Measurements from ENCODE around the gene BEND6. TPM values are rescaled to one million over a fixed set of nuclear protein-coding genes. Genes with fewer than 3 reads are reported as not detected.

The BEND6 gene
- total and polyA plus RNA-seq, 2 donors (not counting 3 experiments of a cell fraction or from before 2014, with no cell fraction given): 0.15 to 0.66 TPM

GRCh38 chr6:56949265-56949664, 5.6 kb upstream of the BEND6 start:
- Histone ChIP-seq H4K20me1 (replicated peaks; ENCODE audit: control insufficient read depth, extremely low read depth, insufficient read depth, low read length) (no peaks in the 10 kb centered on the region), H3K79me2 (ENCODE audit: control insufficient read depth, insufficient read depth, low read length) (no peaks in the 10 kb centered on the region), H3K36me3 (ENCODE audit: control insufficient read depth in 2 of 2, extremely low read depth in 1 of 2, insufficient read depth in 2 of 2, low read length in 2 of 2) (no peaks in the 10 kb centered on the region), H3K27ac (ENCODE audit: insufficient read depth, low read depth, low read length) (no peak overlapping the region), H3K9me1 (replicated peaks; ENCODE audit: control insufficient read depth, extremely low read depth, insufficient read depth, low read length) (no peaks in the 10 kb centered on the region), H3K4me2 (ENCODE audit: insufficient read depth, low read length) (no peak overlapping the region), H3K4me1 (ENCODE audit: control insufficient read depth, extremely low read depth, insufficient read depth, low read length) (peaks cover 24% of the 10 kb centered on the region), H3K4me3 (replicated peaks in 1 of 3; ENCODE audit: insufficient read depth in 1 of 3, low read depth in 1 of 3, low read length in 3 of 3) (no peak overlapping the region), H2AFZ (ENCODE audit: low read depth, low read length) (no peak overlapping the region), H3K9ac (replicated peaks; ENCODE audit: extremely low read depth, insufficient read depth, low read length) (no peak overlapping the region), H3K9me3 (replicated peaks; ENCODE audit: control insufficient read depth, insufficient read depth, low read length) (no peaks in the 10 kb centered on the region), H3K27me3 (ENCODE audit: control insufficient read depth in 2 of 2, insufficient read depth in 2 of 2, low read length in 2 of 2) (no peaks in the 10 kb centered on the region)
- ChIA-PET POLR2A (no interaction called here), CTCF (interaction anchor here (0.7 to 1.5 kb wide), 2 partner anchors 14 to 47 kb away, joined by 3 to 5 read pairs; no protein-coding TSS in a partner anchor)
- TF ChIP-seq JUN (IDR thresholded peaks at IDR 0.05; ENCODE audit: borderline replicate concordance, insufficient read depth, insufficient read length, low read depth): no peak
- no peak for TF ChIP-seq POLR2A (IDR thresholded peaks at IDR 0.05; ENCODE audit: low read depth, low read length)
- TF ChIP-seq MAX (IDR thresholded peaks at IDR 0.05; ENCODE audit: insufficient read depth, insufficient read length): no peak
- TF ChIP-seq, protein P1, sequence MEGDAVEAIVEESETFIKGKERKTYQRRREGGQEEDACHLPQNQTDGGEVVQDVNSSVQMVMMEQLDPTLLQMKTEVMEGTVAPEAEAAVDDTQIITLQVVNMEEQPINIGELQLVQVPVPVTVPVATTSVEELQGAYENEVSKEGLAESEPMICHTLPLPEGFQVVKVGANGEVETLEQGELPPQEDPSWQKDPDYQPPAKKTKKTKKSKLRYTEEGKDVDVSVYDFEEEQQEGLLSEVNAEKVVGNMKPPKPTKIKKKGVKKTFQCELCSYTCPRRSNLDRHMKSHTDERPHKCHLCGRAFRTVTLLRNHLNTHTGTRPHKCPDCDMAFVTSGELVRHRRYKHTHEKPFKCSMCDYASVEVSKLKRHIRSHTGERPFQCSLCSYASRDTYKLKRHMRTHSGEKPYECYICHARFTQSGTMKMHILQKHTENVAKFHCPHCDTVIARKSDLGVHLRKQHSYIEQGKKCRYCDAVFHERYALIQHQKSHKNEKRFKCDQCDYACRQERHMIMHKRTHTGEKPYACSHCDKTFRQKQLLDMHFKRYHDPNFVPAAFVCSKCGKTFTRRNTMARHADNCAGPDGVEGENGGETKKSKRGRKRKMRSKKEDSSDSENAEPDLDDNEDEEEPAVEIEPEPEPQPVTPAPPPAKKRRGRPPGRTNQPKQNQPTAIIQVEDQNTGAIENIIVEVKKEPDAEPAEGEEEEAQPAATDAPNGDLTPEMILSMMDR (IDR thresholded peaks at IDR 0.05; ENCODE audit: extremely low read depth in 1 of 2, insufficient read depth in 1 of 2, low read depth in 1 of 2, low read length in 2 of 2): no peak
- no peak for TF ChIP-seq MYC (IDR thresholded peaks at IDR 0.05; ENCODE audit: low read depth, low read length)
- TF ChIP-seq EZH2 (IDR thresholded peaks at IDR 0.05; ENCODE audit: borderline replicate concordance, low read depth, low read length, severe bottlenecking): no peak
- TF ChIP-seq GATA2 (IDR thresholded peaks at IDR 0.05; ENCODE audit: insufficient read depth, insufficient read length, low read depth, low read length): no peak
- no peak for TF ChIP-seq FOS (IDR thresholded peaks at IDR 0.05; ENCODE audit: borderline replicate concordance, insufficient read depth, low read length)
- no peak for TF ChIP-seq POLR2AphosphoS5 (IDR thresholded peaks at IDR 0.05; ENCODE audit: insufficient read depth, low read depth, low read length)
- dilution Hi-C loops (cut with MboI; ENCODE audit: extremely low pct_ligation_motif_present, low sequenced_read_pairs) (no loop called here), intact Hi-C loops (cut with micrococcal nuclease) (no loop called here)
- no peak for FAIRE-seq
- no peak for DNase-seq (ENCODE audit: low read depth, low spot score)
- no TSS peak for BruUV-seq (replicated peaks)

Measured in endothelial cell of umbilical vein (primary cell).